IMR-90 (cell line): ENCODE results near the gene STX11. TPM values are rescaled to one million over a fixed set of nuclear protein-coding genes. Genes with fewer than 3 reads are reported as not detected.
A peak's percentile ranks its signal among the peaks of the same experiment; 100 is the strongest.

Experiments used
- ATAC-seq: fragments of 200-7000 bp; cut with Tn5 transposase; 2 replicates; pipeline ENCODE4 v1.9.1; 2020; ENCODE audit warnings: low read depth, mild to moderate bottlenecking, moderate library complexity
- BruUV-seq: library from RNA; stranded (reverse); fragments of 400-500 nt; replicated peaks from 2 replicates; lab custom pipeline; 2021; lab: Mats Ljungman, UMichigan
- CTCF ChIA-PET: fragments of 300-600 bp; formaldehyde crosslinking; extraction: SDS; loops from one replicate; lab custom pipeline; 2021; ENCODE audit warnings: antibody characterized with exemption; lab: Yijun Ruan, JAX
- POLR2A ChIA-PET: fragments of 300-600 bp; sonication (Branson Sonifier 250); formaldehyde crosslinking; loops from one replicate; lab custom pipeline; 2022; ENCODE audit warnings: antibody characterized with exemption; ENCODE audit not compliant: unreplicated experiment; lab: Charles Lee
- DNase-seq: peaks from one replicate; pipeline ENCODE4 v3.0.0; 2013
- H2AFZ ChIP-seq: replicated peaks from 2 replicates; pipeline ENCODE3; 2013; ENCODE audit warnings: low read length, mild to moderate bottlenecking; ENCODE audit not compliant: poor library complexity
- H2AK5ac ChIP-seq: 2 replicates; pipeline ENCODE4 v1.6.1; 2013; ENCODE audit warnings: low read depth, low read length, inconsistent platforms
- H2AK9ac ChIP-seq: replicated peaks from 2 replicates; pipeline ENCODE3; 2013; ENCODE audit warnings: mild to moderate bottlenecking, low read depth, low read length, moderate library complexity; ENCODE audit not compliant: poor library complexity
- H2BK120ac ChIP-seq: 2 replicates; pipeline ENCODE4 v1.6.1; 2013; ENCODE audit warnings: low read depth, low read length, inconsistent platforms
- H2BK15ac ChIP-seq: 3 replicates; pipeline ENCODE4 v1.6.1; 2013; ENCODE audit warnings: low read depth, low read length, inconsistent platforms
- H2BK20ac ChIP-seq: 2 replicates; pipeline ENCODE4 v1.6.1; 2013; ENCODE audit warnings: low read depth, mild to moderate bottlenecking, inconsistent platforms, low read length, moderate library complexity
- H2BK5ac ChIP-seq: 2 replicates; pipeline ENCODE4 v1.6.1; 2013; ENCODE audit warnings: mild to moderate bottlenecking, low read depth, low read length, inconsistent platforms; ENCODE audit not compliant: poor library complexity, severe bottlenecking
- H3K14ac ChIP-seq: replicated peaks from 2 replicates; pipeline ENCODE4 v1.6.1; 2013; ENCODE audit warnings: low read depth, low read length, inconsistent platforms
- H3K18ac ChIP-seq: 2 replicates; pipeline ENCODE4 v1.6.1; 2013; ENCODE audit warnings: low read depth, low read length, control low read depth
- H3K23ac ChIP-seq: 2 replicates; pipeline ENCODE4 v1.6.1; 2013; ENCODE audit warnings: low read depth, low read length, inconsistent platforms
- H3K27ac ChIP-seq: 2 replicates; pipeline ENCODE4 v1.5.1; 2013; ENCODE audit warnings: mild to moderate bottlenecking, control low read depth, low read length; ENCODE audit not compliant: insufficient read depth
- H3K27me3 ChIP-seq: 2 replicates; pipeline ENCODE4 v1.6.1; 2013; ENCODE audit warnings: low read length; ENCODE audit not compliant: control insufficient read depth, insufficient read depth
- H3K36me3 ChIP-seq: 2 replicates; pipeline ENCODE4 v1.6.1; 2013; ENCODE audit warnings: low read length, mixed read lengths; ENCODE audit not compliant: control insufficient read depth, insufficient read depth
- H3K4ac ChIP-seq: 2 replicates; pipeline ENCODE4 v1.6.1; 2013; ENCODE audit warnings: low read depth, low read length, inconsistent platforms
- H3K4me1 ChIP-seq: 2 replicates; pipeline ENCODE4 v1.6.1; 2013; ENCODE audit warnings: low read length, mixed read lengths; ENCODE audit not compliant: control insufficient read depth, insufficient read depth
- H3K4me2 ChIP-seq: 2 replicates; pipeline ENCODE4 v1.6.1; 2013; ENCODE audit warnings: low read depth, mild to moderate bottlenecking, control low read depth, low read length, moderate library complexity
- H3K4me3 ChIP-seq: 2 replicates; pipeline ENCODE4 v1.5.1; 2013; ENCODE audit warnings: low read depth, mild to moderate bottlenecking, control low read depth, low read length, moderate library complexity; ENCODE audit not compliant: insufficient read depth
- H3K56ac ChIP-seq: 2 replicates; pipeline ENCODE4 v1.6.1; 2013; ENCODE audit warnings: low read length, inconsistent platforms; ENCODE audit not compliant: insufficient read depth; ENCODE audit errors: extremely low read depth
- H3K79me1 ChIP-seq, 2 experiments: 2 replicates each; pipeline ENCODE4 v1.6.1; 2013; ENCODE audit warnings: low read length in 2 of 2, inconsistent platforms in 1 of 2, low read depth in 1 of 2
- H3K9ac ChIP-seq: 2 replicates; pipeline ENCODE4 v1.6.1; 2013; ENCODE audit warnings: low read depth, low read length, control low read depth
- H3K9me1 ChIP-seq: 2 replicates; pipeline ENCODE4 v1.6.1; 2013; ENCODE audit warnings: low read length, inconsistent platforms; ENCODE audit not compliant: insufficient read depth
- H3K9me3 ChIP-seq: 2 replicates; pipeline ENCODE4 v1.6.1; 2013; ENCODE audit warnings: low read length; ENCODE audit not compliant: control insufficient read depth, insufficient read depth
- H4K20me1 ChIP-seq: 2 replicates; pipeline ENCODE4 v1.6.1; 2013; ENCODE audit warnings: low read length, inconsistent platforms; ENCODE audit not compliant: insufficient read depth
- H4K5ac ChIP-seq: 2 replicates; pipeline ENCODE4 v1.6.1; 2013; ENCODE audit warnings: mild to moderate bottlenecking, low read depth, low read length, control low read depth
- H4K8ac ChIP-seq, 2 experiments: 2 replicates each; pipeline ENCODE4 v1.6.1; 2013; ENCODE audit warnings: low read depth in 2 of 2, low read length in 2 of 2, control low read depth in 1 of 2, inconsistent platforms in 1 of 2
- H4K91ac ChIP-seq: 2 replicates; pipeline ENCODE4 v1.6.1; 2013; ENCODE audit warnings: low read depth, low read length, inconsistent platforms; ENCODE audit not compliant: insufficient read depth
- CEBPB ChIP-seq: IDR thresholded peaks from 2 replicates; pipeline ENCODE4 v1.6.1; 2012; ENCODE audit warnings: low read depth, low read length, improper control_type of control experiment
- POLR2A ChIP-seq: IDR thresholded peaks from 2 replicates; pipeline ENCODE4 v1.6.1; 2012; ENCODE audit warnings: mild to moderate bottlenecking, low read depth, low read length
- WGBS, 2 experiments: methylation state at CpG; one replicate each; pipeline versions ENCODE4 v1.1.5 to v1.1.7; 2013; ENCODE audit warnings: missing lambda C conversion rate in 2 of 2; ENCODE audit not compliant: insufficient read length in 1 of 2; ENCODE audit errors: extremely low coverage in 2 of 2; 5-methylcytosine and 5-hydroxymethylcytosine counted together
- dilution Hi-C: fragments of 300-500 bp; cut with HindIII; formaldehyde crosslinking; loops from one replicate; pipeline ENCODE4 v1.14.3; 2018; ENCODE audit warnings: low sequenced_read_pairs; ENCODE audit not compliant: unreplicated experiment
- in situ Hi-C: fragments of 300-500 bp; cut with MboI; formaldehyde crosslinking; loops from 3 replicates; pipeline ENCODE4 v1.14.3; 2019; ENCODE audit warnings: low sequenced_read_pairs, inconsistent platforms, mixed read lengths
- intact Hi-C: fragments of 100-400 bp; cut with micrococcal nuclease; formaldehyde crosslinking; loops from 2 replicates; pipeline ENCODE4 v1.10.0; 2022
- polyA plus RNA-seq, 3 experiments: library from polyadenylated mRNA; depleted of rRNA; stranded (reverse); fragments of >200 nt; gene quantifications; 2 replicates each; pipeline ENCODE4 v1.2.3, GENCODE V29; 2012; ENCODE audit warnings: low replicate concordance in 1 of 3
- total RNA-seq: library from RNA; depleted of rRNA; stranded (reverse); fragments of >200 nt; gene quantifications from 2 replicates; pipeline ENCODE4 v1.2.3, GENCODE V29; 2012

Gene STX11
- total and polyA plus RNA-seq, 2 of the 4 experiments (the other 2 are of a cell fraction) = 0.54 to 0.68 TPM

DNA sequence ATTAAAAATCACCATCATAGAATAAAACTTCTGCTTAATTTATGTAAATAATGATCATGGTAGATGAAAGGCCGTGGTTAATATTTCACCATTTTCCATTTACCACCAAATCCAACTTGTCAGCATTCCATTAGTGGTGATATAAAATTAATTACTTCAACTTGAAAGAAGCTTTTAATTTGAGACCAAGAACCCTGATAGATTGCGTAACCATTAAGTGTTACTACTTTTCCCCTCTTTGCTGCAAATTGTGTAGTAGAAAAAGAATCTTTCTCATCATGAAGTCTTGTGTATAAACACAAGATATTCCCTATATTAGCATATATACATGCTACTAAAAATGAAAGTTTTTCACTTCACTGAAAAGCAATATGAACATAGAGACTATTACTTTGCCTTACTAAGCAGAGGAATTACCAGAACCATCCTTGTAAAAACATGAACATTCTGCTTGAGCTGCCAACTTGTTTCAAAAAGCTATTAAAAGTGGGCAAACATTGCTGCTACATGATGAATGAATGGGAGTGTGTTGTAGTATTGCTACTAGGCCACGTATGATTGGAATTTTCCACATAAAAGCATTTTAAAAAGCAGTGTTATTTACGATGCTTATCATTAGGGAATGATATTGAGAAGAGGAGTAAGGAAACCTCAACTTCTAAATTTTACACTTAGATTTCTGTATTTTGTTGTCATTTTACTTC lies 35.0 kb downstream of the STX11 start:
- H3K36me3 ChIP-seq = no peaks in the 10 kb centered on the region
- H3K27me3 ChIP-seq = peaks cover 2% of the 10 kb centered on the region; the same call in 1 of the 2 replicates
- no peak overlapping the region for H3K4ac ChIP-seq
- DNase-seq (no peak), ATAC-seq (no peak)
- peak; percentile 89 for TF ChIP-seq CEBPB
- TF ChIP-seq POLR2A = no peak
- H3K4me1 ChIP-seq = no peaks in the 10 kb centered on the region
- no peak overlapping the region for H3K4me2 ChIP-seq
- H2BK15ac ChIP-seq = no peak overlapping the region
- ChIA-PET POLR2A (no interaction called here), CTCF (interaction anchor here (0.6 kb wide), 1 partner anchor 250 kb away, joined by 4 read pairs; no protein-coding TSS in a partner anchor)
- H3K27ac ChIP-seq = no peak overlapping the region
- H4K5ac ChIP-seq = no peak overlapping the region
- no peak overlapping the region for H2BK5ac ChIP-seq
- H3K79me1 ChIP-seq = no peaks in the 10 kb centered on the region
- H3K9me1 ChIP-seq = no peaks in the 10 kb centered on the region
- H4K20me1 ChIP-seq = no peaks in the 10 kb centered on the region
- H3K4me3 ChIP-seq = no peak overlapping the region
- no peak overlapping the region for H3K14ac ChIP-seq
- no peak overlapping the region for H2AFZ ChIP-seq
- H3K56ac ChIP-seq = no peak overlapping the region
- WGBS, 2 experiments = no CpG with 5 or more reads among the region's 4 CpGs
- intact Hi-C loops = no loop called here
- no peak overlapping the region for H4K8ac ChIP-seq
- no peak overlapping the region for H4K91ac ChIP-seq
- no peak overlapping the region for H2BK20ac ChIP-seq
- no peak overlapping the region for H2BK120ac ChIP-seq
- peak overlapping the region; percentile 66; the same call in 1 of the 2 replicates for H3K23ac ChIP-seq
- H3K9me3 ChIP-seq = peaks cover 3% of the 10 kb centered on the region; the same call in 1 of the 2 replicates
- in situ Hi-C loops = no loop called here
- H2AK9ac ChIP-seq = no peak overlapping the region
- H3K18ac ChIP-seq = no peak overlapping the region
- dilution Hi-C loops = no loop called here
- no TSS peak for BruUV-seq
- H3K9ac ChIP-seq = no peak overlapping the region
- H2AK5ac ChIP-seq = no peak overlapping the region
